NOMO-1 treated with DMSO at 0.1 percent for 48 hours (cell line): Measurements from ENCODE around the gene GADL1.

ENCODE experiments used
- DNase-seq: peaks from one replicate; lab custom pipeline; 2025; ENCODE audit not compliant: unreplicated experiment; lab: John Stamatoyannopoulos, UW

GADL1 gene

GRCh38 chr3:30813734-30814133 is 80.7 kb downstream of the GADL1 start:
- DNase-seq, result no peak

- no peak for DNase-seq
These were observed 83.2 kb downstream of the GADL1 start for GRCh38 chr3:30811151-30811795.

GRCh38 chr3:30810625-30811024 is 83.8 kb downstream of the GADL1 start:
- DNase-seq, result no peak

DNA sequence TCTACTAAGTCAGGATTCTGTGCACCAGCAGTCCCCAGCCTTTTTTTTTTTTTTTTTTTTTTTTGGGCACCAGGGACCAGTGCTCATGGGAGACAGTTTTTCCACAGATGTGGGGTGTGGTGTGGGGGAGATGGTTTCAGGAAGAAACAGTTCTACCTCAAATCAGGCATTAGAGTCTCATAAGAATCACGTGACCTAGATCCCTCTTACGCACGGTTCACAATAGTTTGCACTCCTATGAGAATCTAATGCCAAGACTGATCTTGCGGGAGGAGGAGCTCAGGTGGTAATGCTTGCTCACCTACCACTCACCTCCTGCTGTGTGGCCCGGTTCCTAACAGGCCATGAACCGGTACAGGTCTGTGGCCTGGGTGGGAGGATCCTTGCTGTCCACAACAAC is 88.8 kb downstream of the GADL1 start:
- DNase-seq, result no peak

DNA sequence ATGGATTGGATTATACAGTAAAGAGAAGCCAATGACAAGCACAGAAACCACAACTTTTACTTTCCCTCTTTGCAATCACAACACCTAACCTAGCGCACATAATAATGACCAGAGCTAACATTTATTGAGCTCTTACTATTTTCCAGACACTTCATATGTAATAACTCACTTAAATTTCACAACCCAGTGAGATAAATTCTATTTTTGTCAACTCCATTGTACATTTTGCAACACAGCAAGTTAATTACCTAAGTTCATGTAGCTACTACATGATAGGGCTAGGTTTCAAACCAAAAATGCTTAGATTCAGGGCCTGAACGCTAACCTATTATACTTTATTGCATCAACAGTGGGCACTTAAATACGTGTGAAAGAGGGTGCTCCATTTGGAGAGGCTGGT is 89.5 kb downstream of the GADL1 start:
- peak; percentile 77 for DNase-seq

DNA sequence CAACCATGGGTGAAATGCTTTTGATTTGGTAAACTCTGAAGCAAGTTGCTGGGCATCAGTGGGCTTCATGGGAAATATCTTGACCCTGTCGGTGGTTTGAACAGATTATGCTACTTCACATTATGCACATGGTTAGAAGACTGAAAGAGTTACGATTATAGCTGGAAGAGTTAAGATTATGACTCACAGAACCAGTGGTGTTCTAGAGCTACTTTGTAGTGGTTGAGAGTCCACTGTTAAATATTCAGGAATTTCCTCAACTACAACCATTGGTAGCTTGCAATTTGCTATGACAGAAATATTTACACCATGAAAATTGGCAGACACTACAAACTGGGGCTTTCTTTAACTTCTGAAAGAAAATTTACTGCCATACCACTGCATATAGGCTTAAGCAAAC is 99.3 kb downstream of the GADL1 start:
- DNase-seq, result no peak

DNA sequence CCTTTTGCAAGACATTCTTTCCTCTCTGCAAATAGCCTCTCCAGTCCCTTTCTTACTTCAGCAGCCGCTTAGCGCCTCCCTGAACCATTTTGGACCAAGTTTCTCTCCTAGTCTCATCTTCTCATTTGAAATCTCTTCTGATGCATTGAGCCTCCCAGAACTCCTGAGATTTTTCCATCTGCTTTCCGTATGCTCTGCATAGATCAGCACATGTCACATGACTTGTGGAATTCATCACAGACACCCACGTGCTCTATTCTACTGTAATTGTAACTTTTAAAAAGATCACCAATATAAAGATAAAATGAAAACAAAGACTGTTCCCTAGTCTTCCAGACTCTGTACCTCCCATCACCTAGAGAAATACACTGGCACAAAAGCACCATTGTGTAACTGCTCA is 100.7 kb downstream of the GADL1 start:
- no peak for DNase-seq

- no peak for DNase-seq
These were observed 104.3 kb downstream of the GADL1 start for GRCh38 chr3:30790150-30790549.

- no peak for DNase-seq
These were observed 108.1 kb downstream of the GADL1 start for GRCh38 chr3:30786365-30786764.

- peak; percentile 3 for DNase-seq
These were observed 114.7 kb downstream of the GADL1 start for GRCh38 chr3:30779686-30780287.

DNA sequence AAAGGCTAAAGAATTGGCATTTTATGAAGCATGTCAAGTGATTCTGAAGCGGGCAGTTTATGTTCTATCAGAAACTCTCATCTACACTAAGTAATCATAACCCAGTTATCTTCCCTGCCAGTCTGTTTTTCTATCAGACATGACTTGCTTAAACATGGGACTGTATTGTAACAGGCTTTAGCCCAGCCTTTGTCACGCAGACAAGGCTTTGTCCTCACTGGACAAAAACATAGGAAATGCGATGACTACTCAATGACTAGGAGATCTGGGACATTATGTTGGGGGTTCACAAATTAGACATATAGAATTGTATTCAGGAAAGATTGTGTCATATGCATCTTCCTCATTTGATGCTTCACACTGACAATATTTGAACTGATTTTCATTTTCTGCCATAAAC is 115.5 kb downstream of the GADL1 start:
- DNase-seq, result peak; percentile 22

- DNase-seq, result no peak
These were observed 116.9 kb downstream of the GADL1 start for GRCh38 chr3:30777426-30778113.

- DNase-seq, result peak; percentile 57
These were observed 118.2 kb downstream of the GADL1 start for GRCh38 chr3:30776186-30776815.

GRCh38 chr3:30775040-30775439 is 119.4 kb downstream of the GADL1 start:
- DNase-seq, result peak; percentile 55

DNA sequence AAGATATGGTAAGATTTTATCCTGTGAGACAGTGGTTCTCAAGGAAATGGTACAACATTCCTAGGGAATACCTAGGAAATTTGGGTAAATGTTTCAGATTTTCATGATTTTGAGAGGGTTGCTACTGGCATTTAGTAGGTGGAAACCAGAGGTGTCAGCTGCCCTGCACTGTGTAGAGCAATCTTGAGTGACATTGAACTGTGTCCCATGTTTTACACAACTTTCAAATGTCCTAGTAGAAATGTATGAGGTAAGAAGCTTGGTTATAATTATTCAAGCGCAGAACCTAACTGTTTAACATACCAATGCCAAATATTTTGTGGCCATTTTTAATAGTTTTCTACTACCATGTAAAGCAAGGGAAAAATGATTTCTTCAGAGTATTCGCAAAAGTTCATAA is 120.4 kb downstream of the GADL1 start:
- DNase-seq, result no peak

GRCh38 chr3:30770387-30770786 is 124.1 kb downstream of the GADL1 start:
- no peak for DNase-seq

GRCh38 chr3:30768703-30769550 is 125.5 kb downstream of the GADL1 start:
- peak; percentile 35 for DNase-seq

GRCh38 chr3:30768046-30768445 is 126.4 kb downstream of the GADL1 start:
- DNase-seq, result no peak

GRCh38 chr3:30766522-30766921 is 127.9 kb downstream of the GADL1 start:
- DNase-seq, result no peak

- DNase-seq, result peak; percentile 87
These were observed 129.6 kb downstream of the GADL1 start for GRCh38 chr3:30764891-30765290.

- DNase-seq, result peak; percentile 7
These were observed 130.2 kb downstream of the GADL1 start for GRCh38 chr3:30764281-30764680.
